DMS53 (cell line): ENCODE measurements around the gene SLC22A23.

Experiments used
- DNase-seq: peaks from one replicate; lab custom pipeline; 2025; lab: John Stamatoyannopoulos, UW

SLC22A23 gene

GRCh38 chr6:3471286-3471685 lies 14.4 kb upstream of the SLC22A23 start:
- peak; percentile 59 for DNase-seq

GRCh38 chr6:3468585-3468984 lies 11.7 kb upstream of the SLC22A23 start:
- DNase-seq: no peak

DNA sequence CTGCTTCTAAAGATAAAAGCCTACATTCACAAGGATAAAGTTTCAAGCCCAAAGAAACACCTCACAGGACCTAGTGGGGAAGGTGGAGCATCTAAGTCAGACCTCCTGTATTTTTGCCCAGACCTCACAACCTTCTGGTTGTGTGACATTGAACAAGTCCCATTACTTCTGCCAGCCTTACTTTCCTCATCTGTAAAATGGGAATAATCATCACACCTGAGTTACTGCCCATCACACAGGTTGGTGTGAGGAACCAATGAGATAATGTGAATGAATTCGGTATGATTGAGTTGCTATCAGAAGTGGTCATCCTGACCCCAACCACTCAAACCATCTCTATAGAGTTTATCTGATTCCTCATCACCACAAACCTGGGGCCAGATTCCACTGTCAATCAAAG lies 11.1 kb upstream of the SLC22A23 start:
- no peak for DNase-seq

- no peak for DNase-seq
These were observed 9.8 kb upstream of the SLC22A23 start for GRCh38 chr6:3466488-3467219.

GRCh38 chr6:3460253-3460652 lies 3.4 kb upstream of the SLC22A23 start:
- no peak for DNase-seq

DNA sequence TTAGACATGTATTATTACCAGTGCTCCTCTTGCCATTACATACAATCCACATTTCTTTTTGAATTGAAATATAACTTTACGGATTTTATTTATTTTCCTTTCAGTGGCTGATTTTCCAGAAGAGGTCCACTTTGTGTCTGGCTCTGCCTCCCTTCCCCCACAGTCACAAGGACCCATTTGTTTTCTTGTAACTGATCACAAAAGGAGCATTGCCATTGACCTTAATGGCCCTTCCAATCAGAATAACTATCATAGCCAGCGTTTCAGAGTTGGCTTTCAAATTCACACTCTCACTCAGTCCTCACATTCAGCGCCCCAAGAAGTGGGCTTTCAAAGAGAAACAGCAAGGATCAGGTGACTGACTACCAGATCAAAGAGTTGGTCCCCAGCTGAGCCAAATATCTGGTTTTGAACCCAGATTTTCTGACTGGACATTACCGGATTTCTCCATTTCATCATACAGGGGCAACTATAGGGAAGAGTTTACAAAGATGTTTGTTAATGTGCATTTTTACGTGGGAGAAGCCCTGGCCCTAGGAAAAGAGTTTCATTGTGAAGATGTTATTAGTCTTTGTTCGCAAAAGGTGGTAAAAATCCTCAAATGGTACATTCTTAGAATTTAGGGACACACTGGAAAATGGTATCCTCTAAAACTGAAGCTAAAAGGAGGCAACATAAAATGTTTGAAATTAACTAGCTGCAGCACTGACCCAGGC lies 2.0 kb upstream of the SLC22A23 start:
- no peak for DNase-seq

- DNase-seq: peak; percentile 92
These were observed 1.1 kb upstream of the SLC22A23 start for GRCh38 chr6:3457710-3458602.

DNA sequence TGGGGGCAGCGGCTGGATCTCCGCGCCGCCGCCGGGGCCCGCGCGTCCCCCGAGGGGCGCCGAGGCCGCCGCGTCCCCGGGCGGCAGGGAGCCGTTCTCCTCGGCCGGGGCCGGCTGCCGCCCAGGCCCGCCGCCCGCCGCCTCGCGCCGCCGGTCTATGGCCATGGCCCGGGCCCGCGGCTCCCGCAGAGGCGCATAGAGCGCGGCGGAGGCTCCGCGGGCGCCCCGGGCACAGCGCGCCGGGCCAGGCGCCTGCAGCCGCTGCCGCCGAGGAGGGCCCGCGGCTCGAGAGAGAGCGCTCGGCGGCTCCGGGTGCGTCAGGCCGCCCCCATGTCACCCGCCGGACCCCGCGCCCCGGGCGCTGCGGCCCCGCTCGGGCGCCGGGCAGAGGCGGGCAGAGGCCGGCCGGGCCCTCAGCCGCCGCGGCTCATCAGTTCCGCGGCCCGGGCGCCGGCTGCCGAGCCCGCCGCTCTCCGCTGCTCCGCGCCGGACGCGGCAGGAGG lies 404 bp downstream of the SLC22A23 start:
- peak; percentile 78 for DNase-seq

- peak; percentile 59 for DNase-seq
These were observed 1.1 kb downstream of the SLC22A23 start for GRCh38 chr6:3455569-3456394.

DNA sequence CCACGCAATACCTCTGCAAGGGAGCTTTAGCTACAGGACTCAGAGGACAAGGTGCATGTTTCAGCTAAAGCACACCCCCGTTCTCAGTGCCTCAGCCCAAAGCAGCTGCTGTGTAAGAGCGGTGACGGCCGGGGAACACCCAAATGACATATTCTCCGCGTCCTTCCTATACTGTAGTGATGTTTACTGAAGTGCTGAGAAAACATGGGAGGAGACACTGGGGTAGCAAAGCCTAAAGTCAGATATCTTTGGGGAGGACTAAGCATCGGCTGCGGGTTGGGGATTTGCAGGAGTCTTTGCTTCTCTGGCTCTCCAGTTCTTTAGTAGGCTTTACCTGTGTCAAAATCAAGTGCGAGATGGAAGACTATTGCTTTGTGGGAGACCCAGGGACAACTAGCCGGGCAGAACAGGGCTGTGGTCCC lies 1.7 kb downstream of the SLC22A23 start:
- DNase-seq: peak; percentile 65

GRCh38 chr6:3454273-3455010 lies 2.4 kb downstream of the SLC22A23 start:
- peak; percentile 33 for DNase-seq

GRCh38 chr6:3453413-3454272 lies 3.2 kb downstream of the SLC22A23 start:
- no peak for DNase-seq

DNA sequence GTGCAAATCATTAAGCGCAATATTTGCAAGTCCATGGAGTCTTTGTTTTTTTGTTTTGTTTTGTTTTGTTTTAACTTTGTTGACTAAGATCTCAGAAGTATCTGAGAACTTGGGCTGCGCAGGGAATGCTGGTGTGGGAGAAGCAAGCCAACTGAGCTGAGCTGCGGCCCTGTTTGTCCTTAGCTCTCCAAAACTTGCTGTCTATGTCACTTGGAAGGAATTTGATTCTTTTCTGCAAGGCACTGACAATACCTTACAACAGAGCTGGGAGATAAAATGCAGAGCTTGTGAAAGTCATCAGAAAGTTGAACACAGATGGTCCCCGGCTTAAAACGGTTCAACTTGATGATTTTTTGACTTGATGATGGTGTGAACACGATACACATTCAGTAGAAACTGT lies 5.4 kb downstream of the SLC22A23 start:
- no peak for DNase-seq

DNA sequence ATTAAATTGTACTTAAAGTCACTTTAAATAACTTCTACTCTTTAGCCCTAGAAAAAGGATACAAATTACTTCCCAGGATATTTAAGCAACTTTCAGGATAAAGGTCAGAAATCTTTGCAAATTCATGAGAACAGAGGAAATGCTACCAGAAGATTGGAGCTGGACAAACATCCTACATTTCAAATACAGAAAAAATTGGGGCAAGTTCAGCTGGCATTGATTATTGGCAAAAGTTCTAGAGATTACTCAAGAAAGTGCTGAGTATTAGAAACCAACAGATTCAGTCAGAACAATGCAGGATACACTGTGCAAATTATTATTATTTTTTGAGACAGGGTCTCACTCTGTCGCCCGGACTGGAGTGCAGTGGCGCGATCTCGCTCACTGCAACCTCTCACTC lies 6.0 kb downstream of the SLC22A23 start:
- no peak for DNase-seq

- DNase-seq: no peak
These were observed 7.0 kb downstream of the SLC22A23 start for GRCh38 chr6:3449750-3450305.

GRCh38 chr6:3449321-3449720 lies 7.5 kb downstream of the SLC22A23 start:
- DNase-seq: no peak

GRCh38 chr6:3447005-3447404 lies 9.8 kb downstream of the SLC22A23 start:
- DNase-seq: no peak

GRCh38 chr6:3446184-3446583 lies 10.7 kb downstream of the SLC22A23 start:
- DNase-seq: no peak

- no peak for DNase-seq
These were observed 12.4 kb downstream of the SLC22A23 start for GRCh38 chr6:3444276-3445088.
